ENCODE data around the gene DTNB. TPM values are rescaled to one million over a fixed set of nuclear protein-coding genes. Genes with fewer than 3 reads are reported as not detected.

DTNB gene
- polyA plus RNA-seq, 1 donor from 2014 or later = 22.5 TPM

DNA sequence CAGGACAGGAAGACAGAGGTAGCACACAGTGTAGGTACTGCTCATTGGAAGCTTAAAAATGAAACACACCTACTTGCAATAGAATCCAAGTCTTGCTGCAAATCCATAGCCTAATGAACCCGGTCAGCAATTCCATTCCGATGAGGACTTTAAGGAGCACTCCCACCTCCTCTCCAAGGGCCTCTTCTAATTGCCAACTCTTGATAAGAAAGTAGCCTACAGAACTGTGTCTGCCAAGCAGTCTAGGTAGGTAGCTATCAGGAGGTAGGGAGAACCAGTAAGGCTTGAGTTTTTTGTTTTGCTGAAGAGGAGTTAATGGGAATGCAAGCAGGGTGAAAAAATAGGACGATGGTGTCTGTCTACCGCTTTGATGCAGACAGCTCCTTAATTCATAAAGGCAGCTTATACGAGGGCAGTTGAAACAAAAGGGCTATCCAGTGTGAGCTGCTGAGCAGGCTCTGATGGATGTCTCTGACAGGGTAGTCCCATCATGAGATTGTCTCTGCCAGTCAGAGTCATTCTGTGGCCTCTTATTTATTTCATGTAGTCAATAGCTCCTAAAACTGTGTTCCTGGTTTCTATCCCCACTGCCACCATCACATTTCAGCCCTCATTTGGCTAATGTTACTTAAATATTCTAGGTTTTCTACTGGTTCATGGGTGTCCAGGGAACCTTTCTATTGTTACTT lies 176.0 kb downstream of the DTNB start:
- Histone ChIP-seq H3K27ac (ENCODE audit: low read length) (no peak overlapping the region), H3K36me3 (ENCODE audit: insufficient read depth, low read length) (no peaks in the 10 kb centered on the region), H3K9me2 (ENCODE audit: insufficient read depth, low read length) (no peaks in the 10 kb centered on the region), H3K79me2 (replicated peaks; ENCODE audit: insufficient read depth, low read length) (no peaks in the 10 kb centered on the region), H3K9ac (ENCODE audit: low read length) (no peak overlapping the region), H3K27me3 (ENCODE audit: insufficient read depth, low read depth, low read length) (no peaks in the 10 kb centered on the region), H3K4me3 (ENCODE audit: low read length) (no peak overlapping the region), H4K20me1 (ENCODE audit: insufficient read depth) (no peaks in the 10 kb centered on the region), H3F3A (ENCODE audit: insufficient read depth, low read length, poor library complexity, severe bottlenecking) (no peaks in the 10 kb centered on the region), H3K4me2 (ENCODE audit: low read length) (no peak overlapping the region), H2AFZ (ENCODE audit: low read depth, low read length) (no peak overlapping the region), H3K9me3 (ENCODE audit: low read length) (no peaks in the 10 kb centered on the region)
- TF ChIP-seq, protein P1, sequence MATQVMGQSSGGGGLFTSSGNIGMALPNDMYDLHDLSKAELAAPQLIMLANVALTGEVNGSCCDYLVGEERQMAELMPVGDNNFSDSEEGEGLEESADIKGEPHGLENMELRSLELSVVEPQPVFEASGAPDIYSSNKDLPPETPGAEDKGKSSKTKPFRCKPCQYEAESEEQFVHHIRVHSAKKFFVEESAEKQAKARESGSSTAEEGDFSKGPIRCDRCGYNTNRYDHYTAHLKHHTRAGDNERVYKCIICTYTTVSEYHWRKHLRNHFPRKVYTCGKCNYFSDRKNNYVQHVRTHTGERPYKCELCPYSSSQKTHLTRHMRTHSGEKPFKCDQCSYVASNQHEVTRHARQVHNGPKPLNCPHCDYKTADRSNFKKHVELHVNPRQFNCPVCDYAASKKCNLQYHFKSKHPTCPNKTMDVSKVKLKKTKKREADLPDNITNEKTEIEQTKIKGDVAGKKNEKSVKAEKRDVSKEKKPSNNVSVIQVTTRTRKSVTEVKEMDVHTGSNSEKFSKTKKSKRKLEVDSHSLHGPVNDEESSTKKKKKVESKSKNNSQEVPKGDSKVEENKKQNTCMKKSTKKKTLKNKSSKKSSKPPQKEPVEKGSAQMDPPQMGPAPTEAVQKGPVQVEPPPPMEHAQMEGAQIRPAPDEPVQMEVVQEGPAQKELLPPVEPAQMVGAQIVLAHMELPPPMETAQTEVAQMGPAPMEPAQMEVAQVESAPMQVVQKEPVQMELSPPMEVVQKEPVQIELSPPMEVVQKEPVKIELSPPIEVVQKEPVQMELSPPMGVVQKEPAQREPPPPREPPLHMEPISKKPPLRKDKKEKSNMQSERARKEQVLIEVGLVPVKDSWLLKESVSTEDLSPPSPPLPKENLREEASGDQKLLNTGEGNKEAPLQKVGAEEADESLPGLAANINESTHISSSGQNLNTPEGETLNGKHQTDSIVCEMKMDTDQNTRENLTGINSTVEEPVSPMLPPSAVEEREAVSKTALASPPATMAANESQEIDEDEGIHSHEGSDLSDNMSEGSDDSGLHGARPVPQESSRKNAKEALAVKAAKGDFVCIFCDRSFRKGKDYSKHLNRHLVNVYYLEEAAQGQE (IDR thresholded peaks at IDR 0.05; ENCODE audit: borderline replicate concordance) = no peak

DNA sequence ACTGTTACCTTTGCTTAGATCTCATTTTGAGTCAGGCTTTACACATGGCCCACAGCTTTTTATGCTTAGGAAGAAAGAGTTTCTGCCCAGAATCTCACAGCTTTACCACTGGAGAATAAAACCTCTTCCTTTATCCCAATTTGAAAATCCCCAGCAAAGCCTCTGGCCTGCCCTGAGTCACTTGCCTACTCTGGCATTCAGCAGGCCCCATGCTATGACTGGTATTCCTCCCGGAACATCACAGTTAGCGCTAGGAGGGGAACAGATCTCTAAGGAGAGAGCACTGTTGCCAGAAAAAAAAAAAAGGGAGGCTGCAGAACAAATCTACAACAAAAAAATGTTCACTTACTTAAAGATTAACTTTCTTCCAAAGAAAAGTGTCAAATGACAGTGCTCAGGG lies 178.8 kb downstream of the DTNB start:
- no peaks in the 10 kb centered on the region for H3F3A ChIP-seq (ENCODE audit: insufficient read depth, low read length, poor library complexity, severe bottlenecking)
- no peaks in the 10 kb centered on the region for H3K36me3 ChIP-seq (ENCODE audit: insufficient read depth, low read length)
- no peaks in the 10 kb centered on the region for H3K27me3 ChIP-seq (ENCODE audit: insufficient read depth, low read depth, low read length)
- no peaks in the 10 kb centered on the region for H3K9me2 ChIP-seq (ENCODE audit: insufficient read depth, low read length)
- no peaks in the 10 kb centered on the region for H4K20me1 ChIP-seq (ENCODE audit: insufficient read depth)
- H3K9ac ChIP-seq (ENCODE audit: low read length) = no peak overlapping the region
- H3K27ac ChIP-seq (ENCODE audit: low read length) = no peak overlapping the region
- H3K9me3 ChIP-seq (ENCODE audit: low read length) = no peaks in the 10 kb centered on the region
- TF ChIP-seq, protein P1 (IDR thresholded peaks at IDR 0.05; ENCODE audit: borderline replicate concordance) = no peak
- TF ChIP-seq EZH2 (IDR thresholded peaks at IDR 0.05; ENCODE audit: borderline replicate concordance, insufficient read depth, low read length, poor library complexity, severe bottlenecking) (no peak), TAF1 (IDR thresholded peaks at IDR 0.05; ENCODE audit: low read depth) (no peak), MXI1 (conservative IDR thresholded peaks at IDR 0.05; ENCODE audit: poor library complexity, severe bottlenecking) (no peak), EP300 (conservative IDR thresholded peaks at IDR 0.05; ENCODE audit: poor library complexity, severe bottlenecking) (no peak), RAD21 (conservative IDR thresholded peaks at IDR 0.05) (no peak), SMC3 (conservative IDR thresholded peaks at IDR 0.05; ENCODE audit: poor library complexity) (no peak), POLR2AphosphoS5 (IDR thresholded peaks at IDR 0.05) (no peak)
- TF ChIP-seq, protein P2, sequence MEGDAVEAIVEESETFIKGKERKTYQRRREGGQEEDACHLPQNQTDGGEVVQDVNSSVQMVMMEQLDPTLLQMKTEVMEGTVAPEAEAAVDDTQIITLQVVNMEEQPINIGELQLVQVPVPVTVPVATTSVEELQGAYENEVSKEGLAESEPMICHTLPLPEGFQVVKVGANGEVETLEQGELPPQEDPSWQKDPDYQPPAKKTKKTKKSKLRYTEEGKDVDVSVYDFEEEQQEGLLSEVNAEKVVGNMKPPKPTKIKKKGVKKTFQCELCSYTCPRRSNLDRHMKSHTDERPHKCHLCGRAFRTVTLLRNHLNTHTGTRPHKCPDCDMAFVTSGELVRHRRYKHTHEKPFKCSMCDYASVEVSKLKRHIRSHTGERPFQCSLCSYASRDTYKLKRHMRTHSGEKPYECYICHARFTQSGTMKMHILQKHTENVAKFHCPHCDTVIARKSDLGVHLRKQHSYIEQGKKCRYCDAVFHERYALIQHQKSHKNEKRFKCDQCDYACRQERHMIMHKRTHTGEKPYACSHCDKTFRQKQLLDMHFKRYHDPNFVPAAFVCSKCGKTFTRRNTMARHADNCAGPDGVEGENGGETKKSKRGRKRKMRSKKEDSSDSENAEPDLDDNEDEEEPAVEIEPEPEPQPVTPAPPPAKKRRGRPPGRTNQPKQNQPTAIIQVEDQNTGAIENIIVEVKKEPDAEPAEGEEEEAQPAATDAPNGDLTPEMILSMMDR (IDR thresholded peaks at IDR 0.05; ENCODE audit: poor library complexity, severe bottlenecking) = no peak
- H3K4me3 ChIP-seq (ENCODE audit: low read length) = no peak overlapping the region
- no peak overlapping the region for H2AFZ ChIP-seq (ENCODE audit: low read depth, low read length)
- H3K79me2 ChIP-seq (replicated peaks; ENCODE audit: insufficient read depth, low read length) = no peaks in the 10 kb centered on the region
- H3K4me2 ChIP-seq (ENCODE audit: low read length) = no peak overlapping the region
